GM20000 (cell line): Measurements from ENCODE around the gene TEX54.
A peak's percentile ranks its signal among the peaks of the same experiment; 100 is the strongest.
"Not testable (repeated sequence)": the region's sequence is repeated elsewhere in the genome, so short reads cannot be mapped to it uniquely, and the experiment has no call there.

Experiments used
- DNase-seq: peaks from one replicate; pipeline ENCODE4 v3.0.0; 2012; ENCODE audit warnings: low spot score
- CTCF ChIP-seq: IDR thresholded peaks from 2 replicates; pipeline ENCODE4 v1.5.1; 2012; ENCODE audit warnings: mild to moderate bottlenecking, control low read depth; ENCODE audit errors: extremely low read depth, missing control alignments

TEX54 gene

GRCh38 chr11:62835336-62835735 is 2.7 kb upstream of the TEX54 start:
- DNase-seq, result no peak
- TF ChIP-seq CTCF, result no peak

- DNase-seq, result peak; percentile 95
These were observed 913 bp downstream of the TEX54 start, which contains the start of gene STX5 for GRCh38 chr11:62831520-62832335. STX5 (minus strand) TSS chr11:62832051; CDS start chr11:62831243, 808 bp downstream.

GRCh38 chr11:62830904-62831519 is 1.6 kb downstream of the TEX54 start:
- DNase-seq, result peak; percentile 33

More at GRCh38 chr11:62831520-62832335, 913 bp downstream of the TEX54 start, which contains the start of gene STX5:
- no peak for TF ChIP-seq CTCF

GRCh38 chr11:62828130-62828529 is 4.5 kb downstream of the TEX54 start:
- not testable (repeated sequence) for DNase-seq

More at GRCh38 chr11:62830904-62831519, 1.6 kb downstream of the TEX54 start:
- no peak for TF ChIP-seq CTCF

- TF ChIP-seq CTCF, result no peak
- DNase-seq, result no peak
These were observed 9.0 kb downstream of the TEX54 start for GRCh38 chr11:62823677-62824076.

GRCh38 chr11:62817129-62817528 is 15.5 kb downstream of the TEX54 start:
- no peak for DNase-seq
- TF ChIP-seq CTCF, result no peak

DNA sequence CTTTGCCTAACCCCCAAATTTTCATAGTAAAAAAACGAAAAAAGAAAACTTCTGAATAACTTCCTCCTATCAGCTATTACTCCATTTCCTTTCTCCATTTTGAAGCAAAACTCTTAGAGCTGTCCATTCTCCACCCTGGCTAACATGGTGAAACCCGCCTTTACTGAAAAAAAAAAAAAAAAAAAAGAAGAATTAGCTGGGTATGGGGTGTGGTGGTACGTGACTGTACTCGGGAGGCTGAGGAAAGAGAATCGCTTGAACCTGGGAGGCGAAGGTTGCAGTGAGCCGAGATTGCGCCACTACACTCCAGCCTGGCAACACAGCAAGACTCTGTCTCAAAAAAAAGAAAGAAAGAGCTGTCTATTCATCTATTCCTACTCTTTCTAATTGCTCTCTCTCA is 16.1 kb downstream of the TEX54 start:
- no peak for TF ChIP-seq CTCF
- no peak for DNase-seq
